HG02981 (cell line): ENCODE data around the gene CD3D.

Experiments used
- ATAC-seq: cut with Tn5 transposase; IDR thresholded peaks from one replicate; pipeline ENCODE4 v1.9.1; 2021; ENCODE audit warnings: mild to moderate bottlenecking, moderate library complexity; ENCODE audit not compliant: unreplicated experiment

The CD3D gene

GRCh38 chr11:118304227-118304567 is 38.3 kb downstream of the CD3D start:
- no peak for ATAC-seq

DNA sequence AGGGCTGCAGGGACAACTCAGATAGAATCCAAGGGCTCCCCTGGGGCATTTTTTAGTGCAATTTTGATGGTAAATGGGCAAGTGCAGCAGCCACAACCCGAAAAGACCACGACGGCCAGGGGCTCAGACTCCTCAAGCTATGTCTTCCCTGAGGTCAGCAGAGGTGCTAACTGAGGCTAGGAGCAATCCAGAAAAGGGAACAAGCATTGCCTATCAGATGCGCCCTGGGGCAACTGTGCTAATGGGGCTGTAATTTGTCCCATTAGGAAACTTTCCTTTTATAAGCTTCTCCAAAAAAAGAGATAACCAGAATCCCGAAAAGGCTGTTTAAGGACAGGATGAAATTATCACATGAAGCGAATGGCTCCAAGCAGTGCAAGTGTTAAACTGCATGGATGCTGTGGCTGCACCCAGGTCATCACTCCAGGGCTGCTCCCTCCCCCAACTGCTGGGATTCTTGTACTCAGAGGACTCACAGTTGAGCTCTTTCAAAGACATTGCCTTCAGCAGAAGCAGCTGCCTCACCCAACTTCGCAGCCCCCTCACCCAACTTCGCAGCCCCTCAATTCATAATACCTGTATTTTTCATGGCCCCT is 40.8 kb downstream of the CD3D start:
- no peak for ATAC-seq

DNA sequence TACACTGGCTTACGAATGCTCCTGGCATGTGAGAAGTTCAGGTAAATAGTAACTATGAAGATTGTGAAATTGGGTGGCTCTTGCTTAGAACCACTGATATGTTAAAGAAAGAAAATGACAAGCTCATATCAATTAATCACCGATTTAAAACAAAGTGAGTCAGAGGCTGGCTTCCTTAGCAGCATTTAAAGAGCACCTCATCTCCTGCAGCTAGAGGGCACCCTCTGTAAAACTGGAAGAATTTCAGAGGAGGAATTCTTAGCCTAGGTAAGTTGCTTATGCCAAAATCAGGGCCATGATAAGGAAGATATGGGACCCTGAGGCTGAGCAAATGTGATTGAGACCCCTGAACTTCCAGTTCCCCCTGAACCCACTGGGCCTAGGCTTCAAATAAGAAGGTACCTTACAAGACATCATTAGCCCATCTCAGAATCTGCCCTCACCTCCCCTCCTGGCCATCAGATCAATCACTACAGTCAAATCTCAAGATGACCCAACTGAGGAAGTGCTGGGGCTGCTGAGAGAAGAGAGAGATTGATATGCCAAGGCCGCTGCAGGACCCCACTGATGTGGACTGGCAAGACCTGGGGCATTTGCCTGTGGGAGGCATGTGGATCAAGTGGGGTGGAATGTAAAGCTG is 46.6 kb downstream of the CD3D start:
- no peak for ATAC-seq

- ATAC-seq: no peak
These were observed 47.3 kb downstream of the CD3D start for GRCh38 chr11:118295199-118295598.

GRCh38 chr11:118294053-118294452 is 48.5 kb downstream of the CD3D start:
- no peak for ATAC-seq

DNA sequence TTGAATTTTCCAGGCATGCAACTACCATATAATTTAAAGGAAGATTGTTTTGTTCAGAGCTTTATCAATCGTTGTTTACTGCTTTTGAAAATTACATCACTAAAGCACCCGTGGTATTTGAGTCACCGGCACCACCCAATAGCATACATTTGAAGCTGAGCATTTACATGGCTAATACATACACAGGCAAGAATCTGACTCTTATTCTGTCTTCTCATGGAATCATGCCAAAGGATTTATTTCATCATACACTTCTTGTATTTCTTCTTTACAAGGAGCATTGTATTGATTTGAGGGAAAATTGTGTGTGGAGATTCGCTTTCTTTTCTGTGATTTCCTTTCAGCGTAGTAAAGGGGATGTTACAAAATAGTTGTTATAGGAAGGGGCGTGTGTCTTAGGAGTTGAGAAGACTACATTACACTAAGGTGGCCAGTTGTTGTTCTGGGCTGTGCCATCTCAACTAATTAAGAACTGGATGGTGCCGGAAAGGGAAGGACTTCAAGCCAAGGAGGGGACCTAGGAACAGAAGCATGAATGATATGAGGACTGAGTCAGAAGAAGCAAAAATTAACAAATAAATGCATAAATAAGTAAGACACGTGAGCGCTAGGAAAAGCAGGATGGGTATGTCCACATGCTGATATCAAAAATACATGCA is 50.9 kb downstream of the CD3D start:
- no peak for ATAC-seq

DNA sequence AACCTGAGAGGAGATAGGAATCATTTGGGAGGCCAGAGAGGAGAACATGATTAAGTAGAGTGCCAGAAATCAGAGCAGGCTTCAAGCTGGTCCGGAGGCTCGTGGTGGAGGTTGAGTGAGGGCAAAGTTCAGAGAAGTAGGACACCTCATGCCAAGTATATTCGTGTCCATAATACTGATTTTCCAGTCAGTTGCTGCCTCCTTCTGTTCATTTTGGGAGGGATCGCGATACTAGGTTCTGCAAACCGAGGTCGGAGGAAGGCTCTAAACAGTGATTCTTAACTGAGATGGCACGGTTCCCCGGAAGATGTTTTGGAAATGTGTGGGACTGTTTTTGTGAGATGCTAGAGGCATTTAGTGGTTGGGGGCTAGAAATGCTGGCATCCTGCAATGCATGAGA is 51.6 kb downstream of the CD3D start:
- ATAC-seq: no peak

GRCh38 chr11:118289401-118289800 is 53.1 kb downstream of the CD3D start:
- no peak for ATAC-seq
